ENCODE measurements around the gene SLTM.
"Not testable (repeated sequence)": the region's sequence is repeated elsewhere in the genome, so short reads cannot be mapped to it uniquely, and the experiment has no call there.

SLTM gene

GRCh38 chr15:58908550-58909309 lies 24.7 kb downstream of the SLTM start:
- Histone ChIP-seq H3K9ac (ENCODE audit: insufficient read length) (no peak overlapping the region), H3K36me3 (ENCODE audit: insufficient read depth, low read length) (peaks cover 51% of the 10 kb centered on the region), H3K27ac (no peak overlapping the region), H3K4me3 (no peak overlapping the region), H3K9me3 (ENCODE audit: low read depth, low read length) (no peaks in the 10 kb centered on the region)
- no peak for DNase-seq (ENCODE audit: low read depth, low spot score)
- no peak for TF ChIP-seq POLR2AphosphoS5 (IDR thresholded peaks at IDR 0.05; ENCODE audit: borderline replicate concordance, low read depth, low read length)
- no peak for TF ChIP-seq FOXP2 (optimal IDR thresholded peaks at IDR 0.05; ENCODE audit: control extremely low read depth, extremely low read length, insufficient read depth)
- TF ChIP-seq EZH2 (IDR thresholded peaks at IDR 0.05) = no peak

GRCh38 chr15:58900631-58901030 lies 32.8 kb downstream of the SLTM start:
- no peak overlapping the region for H3K9ac ChIP-seq (ENCODE audit: insufficient read length)
- TF ChIP-seq POLR2AphosphoS5 (IDR thresholded peaks at IDR 0.05; ENCODE audit: borderline replicate concordance, low read depth, low read length) = no peak
- TF ChIP-seq EZH2 (IDR thresholded peaks at IDR 0.05) = no peak
- TF ChIP-seq FOXP2 (optimal IDR thresholded peaks at IDR 0.05; ENCODE audit: control extremely low read depth, extremely low read length, insufficient read depth) = no peak
- no peak overlapping the region for H3K27ac ChIP-seq
- DNase-seq (ENCODE audit: low read depth, low spot score) = no peak
- H3K36me3 ChIP-seq (ENCODE audit: insufficient read depth, low read length) = peaks cover 47% of the 10 kb centered on the region
- H3K9me3 ChIP-seq (ENCODE audit: low read depth, low read length) = no peaks in the 10 kb centered on the region
- H3K4me3 ChIP-seq = no peak overlapping the region

GRCh38 chr15:58898150-58898680 lies 35.3 kb downstream of the SLTM start:
- no peak for DNase-seq (ENCODE audit: low read depth, low spot score)
- Histone ChIP-seq H3K9me3 (ENCODE audit: low read depth, low read length) (no peaks in the 10 kb centered on the region), H3K9ac (ENCODE audit: insufficient read length) (no peak overlapping the region), H3K27ac (no peak overlapping the region), H3K36me3 (ENCODE audit: insufficient read depth, low read length) (peaks cover 71% of the 10 kb centered on the region), H3K4me3 (no peak overlapping the region)
- TF ChIP-seq FOXP2 (optimal IDR thresholded peaks at IDR 0.05; ENCODE audit: control extremely low read depth, extremely low read length, insufficient read depth) = no peak
- no peak for TF ChIP-seq EZH2 (IDR thresholded peaks at IDR 0.05)
- no peak for TF ChIP-seq POLR2AphosphoS5 (IDR thresholded peaks at IDR 0.05; ENCODE audit: borderline replicate concordance, low read depth, low read length)

GRCh38 chr15:58889363-58889762 lies 44.1 kb downstream of the SLTM start:
- Histone ChIP-seq H3K4me3 (no peak overlapping the region), H3K9me3 (ENCODE audit: low read depth, low read length) (no peaks in the 10 kb centered on the region), H3K36me3 (ENCODE audit: insufficient read depth, low read length) (peaks cover 98% of the 10 kb centered on the region), H3K27ac (no peak overlapping the region), H3K9ac (ENCODE audit: insufficient read length) (no peak overlapping the region)
- TF ChIP-seq EZH2 (IDR thresholded peaks at IDR 0.05) = no peak
- no peak for TF ChIP-seq FOXP2 (optimal IDR thresholded peaks at IDR 0.05; ENCODE audit: control extremely low read depth, extremely low read length, insufficient read depth)
- no peak for DNase-seq (ENCODE audit: low read depth, low spot score)

- peaks cover 96% of the 10 kb centered on the region for H3K36me3 ChIP-seq (ENCODE audit: insufficient read depth, low read length)
- DNase-seq (ENCODE audit: low read depth, low spot score) = no peak
- TF ChIP-seq FOXP2 (optimal IDR thresholded peaks at IDR 0.05; ENCODE audit: control extremely low read depth, extremely low read length, insufficient read depth) = no peak
- no peak for TF ChIP-seq EZH2 (IDR thresholded peaks at IDR 0.05)
- TF ChIP-seq POLR2AphosphoS5 (IDR thresholded peaks at IDR 0.05; ENCODE audit: borderline replicate concordance, low read depth, low read length) = no peak
- H3K4me3 ChIP-seq = no peak overlapping the region
- no peaks in the 10 kb centered on the region for H3K9me3 ChIP-seq (ENCODE audit: low read depth, low read length)
- H3K9ac ChIP-seq (ENCODE audit: insufficient read length) = no peak overlapping the region
- no peak overlapping the region for H3K27ac ChIP-seq
Measured at GRCh38 chr15:58886921-58887320, 46.6 kb downstream of the SLTM start.

- H3K9me3 ChIP-seq (ENCODE audit: low read depth, low read length); H3K27ac ChIP-seq; H3K4me3 ChIP-seq; DNase-seq (ENCODE audit: low read depth, low spot score); H3K9ac ChIP-seq (ENCODE audit: insufficient read length): not testable (repeated sequence)
- H3K36me3 ChIP-seq (ENCODE audit: insufficient read depth, low read length) = peaks cover 93% of the 10 kb centered on the region
Measured at GRCh38 chr15:58883926-58884325, 49.6 kb downstream of the SLTM start.

- H3K36me3 ChIP-seq (ENCODE audit: insufficient read depth, low read length) = peaks cover 89% of the 10 kb centered on the region
- H3K27ac ChIP-seq = no peak overlapping the region
- no peaks in the 10 kb centered on the region for H3K9me3 ChIP-seq (ENCODE audit: low read depth, low read length)
- H3K9ac ChIP-seq (ENCODE audit: insufficient read length) = no peak overlapping the region
- no peak for TF ChIP-seq EZH2 (IDR thresholded peaks at IDR 0.05)
- no peak for TF ChIP-seq POLR2AphosphoS5 (IDR thresholded peaks at IDR 0.05; ENCODE audit: borderline replicate concordance, low read depth, low read length)
- no peak for TF ChIP-seq FOXP2 (optimal IDR thresholded peaks at IDR 0.05; ENCODE audit: control extremely low read depth, extremely low read length, insufficient read depth)
- H3K4me3 ChIP-seq = no peak overlapping the region
- DNase-seq (ENCODE audit: low read depth, low spot score) = no peak
Measured at GRCh38 chr15:58882243-58882642, 51.2 kb downstream of the SLTM start.

- no peaks in the 10 kb centered on the region for H3K9me3 ChIP-seq (ENCODE audit: low read depth, low read length)
- DNase-seq (ENCODE audit: low read depth, low spot score) = no peak
- no peak overlapping the region for H3K4me3 ChIP-seq
- TF ChIP-seq POLR2AphosphoS5 (IDR thresholded peaks at IDR 0.05; ENCODE audit: borderline replicate concordance, low read depth, low read length) (no peak), FOXP2 (optimal IDR thresholded peaks at IDR 0.05; ENCODE audit: control extremely low read depth, extremely low read length, insufficient read depth) (no peak), EZH2 (IDR thresholded peaks at IDR 0.05) (no peak)
- H3K36me3 ChIP-seq (ENCODE audit: insufficient read depth, low read length) = peaks cover 70% of the 10 kb centered on the region
- no peak overlapping the region for H3K9ac ChIP-seq (ENCODE audit: insufficient read length)
- H3K27ac ChIP-seq = no peak overlapping the region
Measured at GRCh38 chr15:58880320-58880719, 53.2 kb downstream of the SLTM start.
